Smooth muscle cell (in vitro differentiated cells): ENCODE measurements around the gene FTCD. TPM values are rescaled to one million over a fixed set of nuclear protein-coding genes. Genes with fewer than 3 reads are reported as not detected.
"Not testable (repeated sequence)": the region's sequence is repeated elsewhere in the genome, so short reads cannot be mapped to it uniquely, and the experiment has no call there.

ENCODE experiments used
- DNase-seq: peaks from one replicate; lab custom pipeline; 2025; ENCODE audit not compliant: unreplicated experiment; lab: John Stamatoyannopoulos, UW
- H2AFZ ChIP-seq: fragments of 200-600 bp; sonication (generic); 2 replicates; pipeline ENCODE4 v1.6.0; 2016; ENCODE audit warnings: antibody characterized with exemption, low read depth, mild to moderate bottlenecking
- H3F3A ChIP-seq: fragments of 200-600 bp; sonication (generic); 2 replicates; pipeline ENCODE4 v1.6.0; 2017; ENCODE audit warnings: antibody characterized with exemption, low read depth
- H3K27ac ChIP-seq: fragments of 200-600 bp; sonication (generic); 2 replicates; pipeline ENCODE4 v1.5.1; 2016; ENCODE audit warnings: low read depth, mild to moderate bottlenecking
- H3K27me3 ChIP-seq: fragments of 200-600 bp; sonication (generic); 2 replicates; pipeline ENCODE4 v1.6.1; 2016; ENCODE audit warnings: low read depth, mild to moderate bottlenecking
- H3K36me3 ChIP-seq: fragments of 200-600 bp; sonication (generic); 2 replicates; pipeline ENCODE4 v1.5.1; 2016; ENCODE audit warnings: low read depth
- H3K4me1 ChIP-seq: fragments of 200-600 bp; sonication (generic); 2 replicates; pipeline ENCODE4 v1.5.1; 2016; ENCODE audit warnings: low read depth
- H3K4me2 ChIP-seq: fragments of 200-600 bp; sonication (generic); 2 replicates; pipeline ENCODE4 v1.6.0; 2016; ENCODE audit warnings: mild to moderate bottlenecking
- H3K4me3 ChIP-seq: fragments of 200-600 bp; sonication (generic); 2 replicates; pipeline ENCODE4 v1.5.1; 2016; ENCODE audit warnings: mild to moderate bottlenecking
- H3K79me2 ChIP-seq: fragments of 200-600 bp; sonication (generic); 2 replicates; pipeline ENCODE4 v1.6.0; 2016; ENCODE audit warnings: low read depth, mild to moderate bottlenecking
- H3K9ac ChIP-seq: fragments of 200-600 bp; sonication (generic); 2 replicates; pipeline ENCODE4 v1.6.0; 2016; ENCODE audit warnings: low read depth
- H3K9me3 ChIP-seq: fragments of 200-600 bp; sonication (generic); replicated peaks from 2 replicates; pipeline ENCODE4 v1.5.1; 2016; ENCODE audit warnings: low read depth
- H4K20me1 ChIP-seq: fragments of 200-600 bp; sonication (generic); 2 replicates; pipeline ENCODE4 v1.6.0; 2016; ENCODE audit warnings: low read depth
- CTCF ChIP-seq: fragments of 200-600 bp; sonication (generic); IDR thresholded peaks from 2 replicates; pipeline ENCODE4 v1.5.1; 2017; ENCODE audit warnings: borderline replicate concordance, mild to moderate bottlenecking, antibody characterized with exemption; ENCODE audit not compliant: insufficient read depth, poor library complexity, severe bottlenecking
- WGBS: methylation state at CpG from one replicate; pipeline ENCODE4 v1.1.7; 2016; ENCODE audit warnings: low lambda C conversion rate; 5-methylcytosine and 5-hydroxymethylcytosine counted together
- polyA plus RNA-seq: library from polyadenylated mRNA; unstranded; fragments of >200 nt; fragmentation: Nextera tagmentation; extraction: Ambion mirVana; gene quantifications from 2 replicates; pipeline ENCODE4 v1.2.1, GENCODE V29; 2016
- total RNA-seq: library from RNA; depleted of rRNA; stranded (reverse); fragments of >200 nt; gene quantifications from 2 replicates; pipeline ENCODE4 v1.2.3, GENCODE V29; 2014

Gene FTCD
- total and polyA plus RNA-seq, 2 experiments from 2014 or later = 1.3 to 15.2 TPM

- no peaks in the 10 kb centered on the region for H3K36me3 ChIP-seq
- DNase-seq = no peak
- H3K27me3 ChIP-seq = no peaks in the 10 kb centered on the region
- no peak for TF ChIP-seq CTCF
- H3K4me3 ChIP-seq = no peak overlapping the region
- H3K27ac ChIP-seq = no peak overlapping the region
- no peak overlapping the region for H2AFZ ChIP-seq
- H3K9ac ChIP-seq = no peak overlapping the region
- H4K20me1 ChIP-seq = no peaks in the 10 kb centered on the region
- H3K9me3 ChIP-seq = no peaks in the 10 kb centered on the region
- H3K79me2 ChIP-seq = peaks cover 16% of the 10 kb centered on the region
- WGBS = 96% methylated on average over 24 of the region's 26 CpGs
- H3F3A ChIP-seq = no peaks in the 10 kb centered on the region
- no peak overlapping the region for H3K4me2 ChIP-seq
- peaks cover 3% of the 10 kb centered on the region for H3K4me1 ChIP-seq
These were observed 25.5 kb upstream of the FTCD start for GRCh38 chr21:46180778-46181391.

GRCh38 chr21:46180079-46180722 is 24.8 kb upstream of the FTCD start:
- no peaks in the 10 kb centered on the region for H3K27me3 ChIP-seq
- TF ChIP-seq CTCF = no peak
- WGBS = 80% methylated on average over 24 of the region's 24 CpGs
- H3K4me3 ChIP-seq = no peak overlapping the region
- no peak overlapping the region for H3K9ac ChIP-seq
- no peak overlapping the region for H3K27ac ChIP-seq
- H3K9me3 ChIP-seq = no peaks in the 10 kb centered on the region
- peaks cover 16% of the 10 kb centered on the region for H3K79me2 ChIP-seq
- H3K4me1 ChIP-seq = peaks cover under 1% of the 10 kb centered on the region
- H2AFZ ChIP-seq = no peak overlapping the region
- no peaks in the 10 kb centered on the region for H3K36me3 ChIP-seq
- no peaks in the 10 kb centered on the region for H4K20me1 ChIP-seq
- no peak overlapping the region for H3K4me2 ChIP-seq
- H3F3A ChIP-seq = no peaks in the 10 kb centered on the region
- no peak for DNase-seq

GRCh38 chr21:46179708-46180078 is 24.3 kb upstream of the FTCD start:
- Histone ChIP-seq H3K4me1 (no peaks in the 10 kb centered on the region), H3K27me3 (no peaks in the 10 kb centered on the region), H3K27ac (no peak overlapping the region), H3K36me3 (no peaks in the 10 kb centered on the region), H3K4me3 (no peak overlapping the region), H3F3A (no peaks in the 10 kb centered on the region), H3K4me2 (no peak overlapping the region), H4K20me1 (no peaks in the 10 kb centered on the region), H3K79me2 (peaks cover 16% of the 10 kb centered on the region), H2AFZ (no peak overlapping the region), H3K9me3 (no peaks in the 10 kb centered on the region), H3K9ac (no peak overlapping the region)
- 94% methylated on average over 17 of the region's 17 CpGs for WGBS
- no peak for TF ChIP-seq CTCF
- no peak for DNase-seq

GRCh38 chr21:46178961-46179360 is 23.6 kb upstream of the FTCD start:
- no peak overlapping the region for H3K4me2 ChIP-seq
- DNase-seq = no peak
- TF ChIP-seq CTCF = no peak
- no peaks in the 10 kb centered on the region for H3F3A ChIP-seq
- H4K20me1 ChIP-seq = no peaks in the 10 kb centered on the region
- 97% methylated on average over 4 of the region's 4 CpGs for WGBS
- no peak overlapping the region for H2AFZ ChIP-seq
- no peaks in the 10 kb centered on the region for H3K9me3 ChIP-seq
- no peak overlapping the region for H3K27ac ChIP-seq
- no peaks in the 10 kb centered on the region for H3K27me3 ChIP-seq
- H3K4me3 ChIP-seq = no peak overlapping the region
- peaks cover 16% of the 10 kb centered on the region for H3K79me2 ChIP-seq
- H3K36me3 ChIP-seq = no peaks in the 10 kb centered on the region
- H3K9ac ChIP-seq = no peak overlapping the region
- no peaks in the 10 kb centered on the region for H3K4me1 ChIP-seq

- not testable (repeated sequence) for H3K4me3 ChIP-seq, DNase-seq, H3K4me2 ChIP-seq, H4K20me1 ChIP-seq, H3F3A ChIP-seq, H3K9ac ChIP-seq, H3K27ac ChIP-seq, H3K9me3 ChIP-seq, H3K4me1 ChIP-seq, H3K36me3 ChIP-seq, H2AFZ ChIP-seq, H3K27me3 ChIP-seq
- 99% methylated on average over 3 of the region's 3 CpGs for WGBS
- peaks cover 16% of the 10 kb centered on the region for H3K79me2 ChIP-seq
These were observed 21.2 kb upstream of the FTCD start for GRCh38 chr21:46176443-46177129.
